GM19468 (cell line): ENCODE results near the gene ABHD16B.
"Not testable (repeated sequence)": the region's sequence is repeated elsewhere in the genome, so short reads cannot be mapped to it uniquely, and the experiment has no call there.

Experiments
- ATAC-seq: cut with Tn5 transposase; IDR thresholded peaks from one replicate; pipeline ENCODE4 v1.9.1; 2021; ENCODE audit warnings: mild to moderate bottlenecking, moderate library complexity, moderate number of reproducible peaks; ENCODE audit not compliant: unreplicated experiment; ENCODE audit errors: extremely low read depth

Gene ABHD16B

DNA sequence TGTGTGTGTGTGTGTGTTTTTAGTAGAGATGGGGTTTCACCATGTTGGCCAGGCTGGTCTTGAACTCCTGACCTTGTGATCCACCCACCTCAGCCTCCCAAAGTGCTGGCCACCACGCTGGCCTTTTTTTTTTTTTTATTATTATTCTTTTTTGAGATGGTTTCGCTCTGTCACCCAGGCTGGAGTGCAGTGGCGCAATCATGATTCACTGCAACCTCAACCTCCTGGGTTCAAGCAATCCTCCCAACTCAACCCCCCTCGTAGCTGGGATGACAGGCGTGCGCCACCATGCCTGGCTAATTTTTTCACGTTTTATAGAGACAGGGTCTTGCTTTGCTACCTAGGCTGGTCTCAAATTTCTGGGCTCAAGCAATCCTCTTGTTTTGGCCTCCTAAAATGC lies 12.9 kb downstream of the ABHD16B start:
- not testable (repeated sequence) for ATAC-seq

DNA sequence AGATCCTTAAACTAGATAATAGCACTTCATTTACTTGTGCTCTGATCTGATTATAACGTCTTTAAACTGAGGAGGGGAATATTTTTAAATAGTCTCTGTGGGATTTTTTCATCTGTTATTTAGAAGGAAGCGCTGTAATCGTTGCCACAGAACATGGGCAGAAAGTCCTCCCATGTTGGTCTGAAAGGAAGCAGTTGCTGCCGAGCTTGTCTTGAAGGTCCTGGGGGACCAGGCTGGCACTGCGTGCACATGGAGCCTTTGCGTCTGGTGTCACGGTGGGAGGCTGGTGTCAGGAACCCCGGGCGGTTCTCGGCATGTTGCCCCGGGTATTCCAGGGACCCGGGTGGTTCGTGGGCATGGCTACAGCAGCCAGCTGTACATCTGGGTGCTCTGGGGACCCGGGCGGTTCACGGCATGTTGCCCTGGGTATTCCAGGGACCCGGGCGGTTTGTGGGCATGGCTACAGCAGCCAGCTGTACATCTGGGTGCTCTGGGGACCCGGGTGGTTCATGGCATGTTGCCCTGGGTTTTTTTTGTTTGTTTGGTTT lies 15.3 kb downstream of the ABHD16B start:
- ATAC-seq, result no peak

DNA sequence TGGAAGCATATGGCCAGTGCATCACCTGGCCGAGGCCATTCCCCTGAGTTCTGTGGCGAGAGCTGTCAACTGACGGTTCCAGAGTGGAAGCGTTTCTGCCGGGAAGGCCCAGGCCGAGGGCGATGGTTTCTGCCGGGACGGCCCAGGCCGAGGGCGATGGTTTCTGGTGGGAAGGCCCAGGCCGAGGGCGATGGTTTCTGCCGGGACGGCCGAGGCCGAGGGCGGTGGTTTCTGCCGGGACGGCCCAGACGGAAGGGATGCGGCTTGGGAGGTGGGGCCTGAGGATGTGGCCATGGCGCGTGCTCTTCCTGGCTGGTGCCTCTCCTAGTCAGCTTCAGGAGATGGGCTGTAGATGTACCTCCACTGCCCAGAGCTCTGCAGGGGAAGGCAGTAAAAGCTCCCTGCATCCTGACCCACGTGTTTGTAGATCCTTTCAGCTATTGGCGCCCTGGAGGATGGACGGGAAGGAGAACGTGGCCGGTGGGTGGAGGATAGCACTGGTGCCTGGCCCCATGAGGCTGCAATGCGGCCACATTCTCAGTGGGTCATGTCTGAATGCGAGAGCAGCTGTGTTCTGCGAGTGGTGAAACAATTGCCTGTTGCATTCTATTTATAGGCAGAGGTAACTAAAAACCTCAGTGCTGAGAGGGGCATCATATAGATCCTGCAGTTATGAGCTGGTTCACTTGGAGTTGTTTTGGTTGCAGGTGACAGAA lies 16.6 kb downstream of the ABHD16B start:
- ATAC-seq, result no peak

DNA sequence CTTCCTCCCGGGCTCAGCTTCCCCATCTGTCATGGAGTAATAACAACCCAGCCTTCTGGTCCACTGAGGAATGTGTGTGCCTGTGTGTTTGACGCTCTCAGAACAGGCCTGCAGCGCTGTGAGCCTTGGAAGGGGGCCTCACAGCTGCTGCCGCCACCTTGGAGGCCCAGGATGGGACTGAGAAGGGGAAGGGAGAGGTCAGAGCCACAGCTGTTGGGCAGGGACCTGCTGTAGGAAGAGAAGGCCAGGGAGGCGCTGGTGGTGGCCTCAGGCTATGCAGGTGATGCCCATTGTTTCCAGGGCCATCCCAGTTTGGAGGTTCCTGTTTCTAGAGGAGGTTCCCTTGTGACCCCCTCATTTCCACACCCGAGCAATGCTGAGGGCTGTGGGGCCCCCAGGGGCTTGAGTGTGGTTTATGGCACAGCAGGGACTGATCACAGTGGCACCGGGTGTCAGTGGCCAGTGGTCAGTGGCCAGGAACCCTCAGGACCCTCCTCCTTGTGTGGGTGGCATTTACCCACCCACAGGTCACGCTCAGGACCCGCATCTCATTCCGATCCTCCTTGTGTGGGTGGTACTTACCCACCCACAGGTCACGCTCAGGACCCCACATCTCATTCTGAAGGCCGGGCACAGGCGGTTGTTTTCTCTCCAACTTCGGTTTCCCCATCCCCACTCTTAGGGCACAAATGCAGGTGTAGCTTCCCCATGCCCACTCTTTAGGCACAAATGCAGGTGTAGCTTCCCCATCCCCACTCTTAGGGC lies 17.8 kb downstream of the ABHD16B start:
- no peak for ATAC-seq

DNA sequence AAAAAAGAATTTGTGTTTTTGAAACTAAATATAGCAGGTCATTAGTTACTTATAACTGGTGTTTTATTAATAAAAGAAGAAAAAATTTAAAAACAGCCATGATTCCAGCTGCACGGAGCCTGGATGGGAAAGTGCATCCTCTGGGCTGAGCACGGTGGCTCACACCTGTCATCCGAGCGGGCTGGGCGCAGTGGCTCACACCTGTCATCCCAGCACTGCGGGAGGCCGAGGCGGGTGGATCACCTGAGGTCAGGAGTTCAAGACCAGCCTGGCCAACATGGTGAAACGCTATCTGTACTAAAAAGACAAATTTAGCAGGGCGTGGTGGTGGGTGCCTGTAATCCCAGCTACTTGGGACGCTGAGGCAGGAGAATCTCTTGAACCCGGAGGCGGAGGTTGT lies 19.6 kb downstream of the ABHD16B start:
- not testable (repeated sequence) for ATAC-seq

DNA sequence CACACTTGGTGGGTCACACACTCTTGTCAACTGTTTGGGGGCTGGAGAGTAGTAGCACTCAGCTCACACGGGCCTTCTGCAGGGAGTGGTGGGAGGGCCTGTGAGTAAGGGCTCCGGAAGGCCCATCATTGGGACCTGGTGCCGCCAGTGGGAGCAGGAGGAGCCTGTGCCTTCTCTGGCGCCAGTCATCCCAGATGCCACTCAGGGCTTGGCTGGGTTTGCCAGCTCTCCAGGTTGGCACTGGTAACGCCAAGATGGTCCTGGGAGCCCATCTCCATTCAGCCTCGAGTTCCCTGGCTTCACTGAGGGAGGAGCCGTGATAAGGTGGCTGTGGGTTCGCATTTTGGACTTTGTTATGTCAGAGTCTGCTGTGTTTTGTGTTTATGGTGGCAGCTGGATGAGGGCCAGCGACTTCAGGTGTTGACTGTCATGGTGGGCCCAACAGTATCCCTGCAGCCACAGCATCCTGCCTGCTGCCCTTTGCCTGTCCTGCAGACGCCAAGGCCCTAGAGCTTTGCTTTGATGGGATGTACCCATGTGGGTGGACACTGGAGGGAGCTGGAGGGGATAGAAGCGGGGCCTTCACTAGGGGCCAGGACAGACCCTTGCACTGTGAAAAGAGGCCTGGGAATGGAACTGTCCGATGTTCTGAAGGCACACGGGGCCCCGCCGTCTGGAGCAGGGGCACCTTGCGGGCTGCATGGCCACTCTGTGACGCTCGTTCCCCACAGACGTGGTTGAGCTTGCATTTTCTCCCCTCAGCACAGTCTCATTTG lies 20.3 kb downstream of the ABHD16B start:
- no peak for ATAC-seq

DNA sequence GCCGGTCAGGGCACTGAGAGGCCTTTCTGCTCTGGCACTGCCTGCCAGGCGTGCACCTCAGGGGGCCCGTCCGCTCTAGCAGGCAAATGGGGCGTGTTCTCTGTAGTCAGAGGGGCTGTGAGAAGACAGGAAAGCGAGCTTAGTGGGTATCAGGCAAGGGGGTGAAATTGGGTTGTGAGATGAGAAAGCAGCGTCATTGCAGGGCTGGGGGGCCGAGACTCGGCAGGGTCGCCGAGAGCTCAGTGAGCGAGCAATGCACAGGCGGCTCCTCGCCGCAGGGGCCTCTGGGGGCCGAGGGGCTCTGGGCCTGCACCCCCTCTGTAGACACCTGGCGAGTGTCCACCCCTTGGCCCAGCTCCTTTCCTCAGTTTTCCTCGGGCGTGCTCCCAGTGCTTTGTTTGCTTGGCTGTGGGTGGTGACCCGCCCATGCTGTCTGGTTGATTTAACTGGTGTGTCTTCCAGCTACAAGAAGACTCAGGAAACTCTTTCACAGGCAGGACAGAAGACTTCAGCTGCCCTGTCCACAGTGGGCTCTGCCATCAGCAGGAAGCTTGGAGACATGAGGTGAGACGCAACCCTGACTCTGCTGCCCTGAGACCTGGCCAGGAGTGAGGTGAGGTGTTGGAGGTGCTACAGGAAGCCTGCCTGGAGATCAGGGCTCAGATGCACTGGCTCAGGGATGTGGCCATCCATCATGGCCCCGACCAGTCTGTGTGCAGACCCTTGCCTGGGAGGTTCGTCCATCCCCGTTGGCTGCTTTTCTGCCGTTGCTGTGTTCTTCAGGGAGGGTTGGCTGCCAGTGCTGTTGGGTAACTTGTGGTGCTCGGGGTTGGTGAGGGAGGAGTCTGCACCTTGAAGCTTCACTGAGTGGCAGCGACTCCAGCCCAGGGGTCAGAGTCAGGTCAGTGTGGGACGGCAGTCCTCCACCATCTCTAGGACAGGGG lies 21.2 kb downstream of the ABHD16B start:
- no peak for ATAC-seq

DNA sequence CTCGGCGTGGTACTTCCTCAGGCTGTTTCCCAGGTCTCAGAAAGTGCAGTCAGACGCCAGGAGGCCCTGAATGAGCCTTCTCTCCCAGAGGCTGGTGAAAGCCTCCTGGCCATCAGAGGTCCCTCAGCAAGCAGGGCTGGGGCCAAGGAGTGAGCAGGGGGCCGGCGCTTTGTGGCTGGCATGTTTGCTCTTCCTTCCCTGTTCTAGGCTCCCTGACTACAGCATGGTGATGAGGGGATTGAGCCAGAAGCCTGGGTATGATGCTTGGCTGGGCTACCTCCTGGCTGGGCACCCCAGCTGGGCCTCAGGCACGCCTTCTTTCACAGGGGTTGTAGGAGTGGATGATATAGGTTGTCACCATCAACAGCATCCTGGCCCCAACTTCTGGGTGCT lies 21.9 kb downstream of the ABHD16B start:
- ATAC-seq, result no peak

DNA sequence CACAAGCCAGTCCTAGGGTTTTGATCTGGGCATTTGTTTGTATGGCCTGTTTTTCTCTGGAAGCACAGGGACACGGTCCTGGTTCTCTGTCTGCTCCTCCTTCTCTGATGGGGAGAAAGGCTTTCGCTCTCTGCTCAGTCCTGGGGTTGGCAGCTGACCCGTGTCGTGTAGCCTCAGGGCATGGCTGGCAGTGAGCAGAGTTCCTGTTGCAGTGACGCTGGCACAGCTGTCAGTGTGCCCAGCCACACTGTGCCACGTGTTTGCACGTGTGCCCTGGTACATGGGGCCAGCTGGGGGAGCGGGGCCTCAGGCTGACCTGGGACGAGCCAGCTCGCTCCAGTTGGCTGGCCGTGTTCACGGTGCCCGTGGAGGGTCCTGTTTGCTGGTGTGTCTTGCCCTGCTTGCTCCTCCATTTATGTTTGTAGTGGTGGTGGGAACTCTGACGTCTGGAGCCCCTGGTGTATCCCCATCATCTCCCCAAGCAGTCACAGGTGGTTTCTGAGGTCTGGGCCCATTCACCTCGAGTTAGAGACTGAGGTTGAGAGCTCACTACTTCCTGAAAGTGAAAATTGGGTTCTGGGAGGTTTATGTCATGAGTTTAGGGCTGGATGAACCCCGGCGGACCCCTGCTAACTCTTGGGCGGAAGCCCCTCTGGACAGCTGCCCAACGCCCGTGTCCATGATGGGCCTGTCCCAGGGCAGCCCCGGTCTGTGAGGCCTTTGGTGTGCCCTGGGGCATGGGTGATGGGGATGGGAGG lies 23.4 kb downstream of the ABHD16B start:
- no peak for ATAC-seq

DNA sequence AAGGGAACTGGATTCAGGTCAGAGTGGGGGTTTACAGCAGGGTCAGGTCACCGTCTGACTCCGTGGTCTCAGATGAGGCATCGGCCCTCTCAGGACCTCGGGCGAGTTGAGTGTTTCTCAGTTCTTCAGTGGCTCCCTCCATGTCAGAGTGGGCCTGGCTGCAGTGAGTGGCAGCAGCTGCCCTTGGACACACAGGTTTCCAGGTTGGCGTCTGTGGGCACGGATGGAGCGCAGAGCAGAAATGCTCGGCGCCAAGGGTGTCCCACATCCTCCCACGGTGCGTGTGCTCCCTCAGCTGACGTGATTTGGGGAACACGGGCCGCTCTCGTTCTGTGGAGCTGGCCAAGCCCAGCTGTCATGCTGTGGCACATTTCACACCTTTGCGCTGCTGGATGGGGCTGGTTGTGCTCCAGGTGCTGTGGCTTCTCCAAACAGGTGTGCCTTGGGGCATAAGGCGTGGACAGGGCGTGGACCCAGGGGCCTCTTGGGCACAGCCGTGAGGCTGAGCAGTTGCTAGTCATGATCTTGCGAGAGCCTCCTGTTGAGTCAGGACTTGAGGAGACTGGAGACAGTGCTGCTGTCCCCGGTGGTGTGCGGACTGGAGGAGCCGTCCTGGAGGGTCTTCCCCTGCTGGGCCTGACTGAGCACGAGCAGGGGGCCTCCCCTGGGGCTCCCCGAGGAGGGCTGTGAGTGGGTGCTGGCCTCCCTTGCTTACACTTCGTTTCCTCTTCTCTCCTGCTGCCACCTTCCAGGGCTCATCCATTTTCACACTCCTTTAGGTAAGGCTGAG lies 24.2 kb downstream of the ABHD16B start:
- ATAC-seq, result no peak

DNA sequence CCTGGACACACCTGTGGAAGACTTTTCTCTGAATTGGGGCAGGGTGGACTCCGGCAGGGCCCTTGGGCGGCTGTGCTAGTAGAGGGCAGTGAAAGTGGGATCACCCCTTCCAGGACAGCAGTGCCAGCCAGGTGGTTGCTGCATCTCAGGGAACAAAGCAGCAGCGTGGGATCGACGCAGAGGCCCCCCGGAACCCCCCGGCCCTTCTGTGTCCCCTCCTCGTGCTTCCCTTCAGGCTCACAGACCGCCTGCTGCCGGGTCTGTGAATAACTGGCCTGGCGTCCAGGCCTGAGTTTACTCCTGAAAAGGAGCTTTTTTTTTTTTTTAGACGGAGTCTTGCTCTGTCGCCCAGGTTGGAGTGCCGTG lies 24.7 kb downstream of the ABHD16B start:
- ATAC-seq, result no peak

DNA sequence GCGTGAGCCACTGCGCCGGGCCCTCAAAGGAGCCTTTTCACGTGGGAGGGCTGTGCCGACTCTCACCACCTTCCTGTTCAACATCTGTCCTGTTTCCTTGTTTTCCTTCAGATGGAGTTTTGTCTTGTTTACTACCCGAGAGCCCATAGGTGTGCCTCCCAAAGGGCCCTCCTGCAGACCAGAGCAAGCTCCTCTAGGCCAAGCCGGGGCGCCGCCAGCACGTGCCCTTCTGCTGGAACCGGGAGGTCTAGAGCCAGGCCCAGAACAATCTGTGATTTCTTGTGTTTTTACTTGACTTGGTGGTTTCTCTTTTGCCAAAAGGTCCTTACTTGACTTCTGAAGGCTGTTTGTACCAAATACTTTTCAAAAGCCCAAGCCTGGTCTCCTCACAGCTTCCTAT lies 25.6 kb downstream of the ABHD16B start:
- ATAC-seq, result no peak

DNA sequence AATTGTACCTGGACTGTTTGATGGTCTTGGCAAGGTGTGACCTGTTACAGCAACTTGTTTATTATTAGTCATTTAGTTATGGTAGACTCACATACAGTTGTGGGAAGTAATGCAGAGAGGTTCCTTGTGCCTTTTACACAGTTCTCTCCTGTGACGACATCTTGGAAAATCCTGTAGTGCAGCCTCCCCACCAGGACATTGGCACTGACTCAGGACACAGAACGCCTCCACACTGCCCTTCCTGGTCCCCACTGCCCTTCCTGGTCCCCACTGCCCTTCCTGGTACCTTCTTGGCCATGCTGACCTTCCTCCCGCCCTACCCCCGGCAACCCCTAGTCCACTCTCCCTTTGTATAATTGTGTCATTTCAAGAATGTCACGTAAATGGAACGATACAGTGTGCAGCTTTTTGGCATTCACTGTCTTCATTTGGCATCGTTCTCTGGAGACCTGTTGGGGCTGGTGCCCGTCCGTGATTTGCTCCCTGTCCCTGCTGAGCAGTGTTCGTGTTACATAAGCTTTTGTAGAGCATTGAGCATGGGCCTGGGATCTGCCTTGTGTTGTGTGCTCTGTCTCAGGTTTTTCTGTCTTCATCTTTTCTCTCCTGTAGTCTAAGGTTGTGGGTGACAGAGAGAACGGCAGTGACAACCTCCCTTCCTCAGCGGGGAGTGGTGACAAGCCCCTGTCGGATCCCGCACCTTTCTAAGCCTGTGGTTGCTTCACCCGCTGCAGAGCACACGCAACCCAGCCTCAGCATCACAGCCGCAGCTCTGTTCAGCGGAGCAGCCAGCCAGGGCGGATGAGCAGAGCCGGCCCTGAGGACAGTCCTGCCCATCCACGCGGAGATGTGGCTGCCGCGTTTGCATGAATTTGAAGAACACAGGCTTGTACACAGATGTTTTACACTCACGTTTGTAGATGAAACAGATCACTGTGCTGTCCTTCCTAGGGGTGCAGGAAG lies 28.2 kb downstream of the ABHD16B start:
- no peak for ATAC-seq

DNA sequence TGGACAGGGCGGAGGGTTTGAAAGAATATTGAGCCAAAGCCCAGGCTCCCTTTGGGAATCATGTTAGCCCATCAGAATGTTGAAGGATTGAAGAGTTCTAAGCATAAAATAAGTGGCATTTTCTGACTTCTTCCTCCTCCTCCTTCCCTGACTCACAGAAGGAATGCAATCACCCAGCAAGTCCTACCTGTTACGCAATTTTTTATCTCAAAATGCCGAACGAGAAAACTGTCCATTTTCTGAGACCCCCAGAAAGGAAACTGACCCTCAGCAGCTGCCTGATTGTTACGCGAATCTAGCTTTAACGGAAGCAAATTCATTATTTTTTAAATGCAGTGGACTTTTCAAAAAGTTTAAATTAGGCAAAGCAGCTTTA lies 28.9 kb downstream of the ABHD16B start:
- no peak for ATAC-seq

DNA sequence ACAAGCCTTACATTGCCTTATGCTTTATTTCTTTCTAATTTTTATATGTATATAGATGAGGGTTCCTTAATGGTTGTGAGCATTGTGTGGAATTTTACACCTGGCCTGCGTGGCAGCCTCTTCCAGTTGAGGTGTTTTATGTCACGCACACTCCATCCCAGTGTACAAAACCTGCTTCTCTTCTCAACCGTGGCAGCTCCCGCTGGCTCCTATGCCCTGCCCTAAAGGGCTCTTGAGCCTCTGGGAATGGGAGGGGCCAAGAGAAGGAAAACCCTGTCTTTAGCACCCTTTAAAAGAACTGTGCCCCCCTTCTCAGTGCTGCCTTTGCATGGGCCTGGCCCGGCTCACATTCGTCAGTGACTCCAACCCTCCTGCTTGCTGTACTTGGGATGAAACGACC lies 29.3 kb downstream of the ABHD16B start:
- no peak for ATAC-seq

DNA sequence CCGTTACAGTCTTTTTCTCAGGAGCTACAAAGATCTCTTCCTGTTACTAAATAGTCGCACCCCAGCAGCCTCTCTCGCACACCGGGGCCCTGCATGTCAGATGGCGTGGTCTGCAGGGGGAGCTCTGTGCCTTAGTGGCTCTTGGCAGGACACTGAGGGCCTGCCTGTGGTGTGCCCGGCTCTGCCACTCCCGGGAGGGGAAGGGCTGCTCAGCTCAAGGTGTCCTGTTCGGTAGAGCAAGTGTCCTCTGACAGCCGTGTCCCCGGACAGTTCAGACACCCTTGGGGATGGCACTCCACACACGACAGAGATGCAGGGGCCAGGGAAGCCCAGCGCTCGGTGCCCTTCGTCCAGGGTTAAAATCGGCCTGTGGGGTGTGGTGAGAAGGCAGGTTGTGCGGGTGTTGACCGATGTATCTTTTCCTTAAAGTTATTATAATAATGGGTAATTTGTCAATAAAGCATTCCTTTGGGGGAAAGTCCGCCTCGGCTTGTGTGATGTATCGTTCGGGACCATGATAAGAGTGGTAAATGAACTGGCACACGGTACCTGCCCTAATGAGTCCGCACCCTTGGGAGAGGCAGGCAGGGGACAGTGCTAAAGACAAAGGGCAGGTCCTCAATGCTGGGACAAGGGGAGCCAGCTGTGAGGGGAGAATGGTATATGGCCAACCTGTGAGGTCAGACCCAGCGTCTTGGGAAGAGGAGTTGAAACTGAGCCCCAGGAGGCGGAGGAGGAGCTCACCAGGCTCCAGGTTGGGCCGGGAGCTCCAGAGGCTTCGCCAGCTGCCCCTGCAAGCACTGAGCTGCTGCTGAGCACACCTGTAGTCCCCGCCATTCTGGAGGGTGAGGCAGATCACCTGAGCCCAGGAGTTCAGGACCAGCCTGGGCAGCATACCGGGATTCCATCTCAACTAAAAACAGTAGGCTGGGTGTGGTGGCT lies 30.0 kb downstream of the ABHD16B start:
- ATAC-seq, result no peak
